B cell (primary cell): Measurements from ENCODE around the gene TNIK. TPM values are rescaled to one million over a fixed set of nuclear protein-coding genes. Genes with fewer than 3 reads are reported as not detected.

Source experiments
- ATAC-seq: fragments of 200-7000 bp; cut with Tn5 transposase; one replicate; pipeline ENCODE4 v1.10.0; 2021; ENCODE audit warnings: low read depth, mild to moderate bottlenecking, moderate number of reproducible peaks, moderate library complexity
- CTCF ChIA-PET: fragments of 350-600 bp; sonication (Branson Sonifier 250); formaldehyde crosslinking; loops from one replicate; lab custom pipeline; 2021; ENCODE audit warnings: antibody characterized with exemption, inconsistent platforms; lab: Charles Lee
- POLR2A ChIA-PET: fragments of 350-600 bp; sonication (Branson Sonifier 250); formaldehyde crosslinking; loops from one replicate; lab custom pipeline; 2021; ENCODE audit warnings: antibody characterized with exemption; lab: Charles Lee
- DNase-seq: peaks from one replicate; pipeline ENCODE4 v3.0.0; 2013
- H2AFZ ChIP-seq: 2 replicates; pipeline ENCODE4 v1.6.1; 2012; ENCODE audit warnings: mild to moderate bottlenecking, low read depth, low read length; ENCODE audit not compliant: insufficient read depth, poor library complexity, severe bottlenecking
- H3K27ac ChIP-seq, 2 donors: 1 replicate in 1 of 2; 2 replicates in 1 of 2; pipeline ENCODE4 v1.5.1; 2012 to 2013; ENCODE audit warnings: low read length in 2 of 2, mild to moderate bottlenecking in 2 of 2, moderate library complexity in 1 of 2
- H3K27me3 ChIP-seq, 4 experiments: fragments of 200-600 bp in 1 of 4; sonication (generic) in 1 of 4; replicated peaks in 1 of 4; 1 replicate in 2 of 4; 2 replicates in 2 of 4; pipeline versions ENCODE4 v1.6.1 to v1.7.0; 2013 to 2016; ENCODE audit warnings: low read length in 3 of 4, mild to moderate bottlenecking in 2 of 4, mixed read lengths in 1 of 4, moderate library complexity in 1 of 4; ENCODE audit not compliant: insufficient read depth in 4 of 4, control insufficient read depth in 3 of 4; ENCODE audit errors: control extremely low read depth in 1 of 4
- H3K36me3 ChIP-seq, 2 experiments: replicated peaks in 1 of 2; 1 replicate in 1 of 2; 2 replicates in 1 of 2; pipeline versions ENCODE4 v1.6.1 to v1.7.1; 2013; ENCODE audit warnings: low read length in 1 of 2; ENCODE audit not compliant: insufficient read depth in 2 of 2, control insufficient read depth in 1 of 2; ENCODE audit errors: control extremely low read depth in 1 of 2, extremely low read depth in 1 of 2
- H3K4me1 ChIP-seq, 2 donors: fragments of 200-600 bp in 1 of 2; sonication (generic) in 1 of 2; 1 replicate in 1 of 2; 2 replicates in 1 of 2; pipeline versions ENCODE4 v1.5.1 to v1.6.1; 2013 to 2017; ENCODE audit warnings: low read length in 2 of 2; ENCODE audit not compliant: control insufficient read depth in 2 of 2, insufficient read depth in 2 of 2
- H3K4me2 ChIP-seq: replicated peaks from 2 replicates; pipeline ENCODE3; 2012; ENCODE audit warnings: mild to moderate bottlenecking, low read depth, low read length; ENCODE audit not compliant: poor library complexity, severe bottlenecking
- H3K4me3 ChIP-seq, 5 experiments: fragments of 200-600 bp in 1 of 5; sonication (generic) in 1 of 5; 1 replicate in 3 of 5; 2 replicates in 2 of 5; pipeline versions ENCODE4 v1.5.1 to v1.7.0; 2011 to 2016; ENCODE audit warnings: low read length in 4 of 5, mild to moderate bottlenecking in 4 of 5, low read depth in 2 of 5, control low read depth in 1 of 5, moderate library complexity in 1 of 5; ENCODE audit not compliant: insufficient read depth in 1 of 5; ENCODE audit errors: control extremely low read depth in 1 of 5, extremely low read depth in 1 of 5
- H3K79me2 ChIP-seq: fragments of 200-600 bp; sonication (generic); one replicate; pipeline ENCODE4 v1.6.0; 2016; ENCODE audit warnings: low read length; ENCODE audit not compliant: control insufficient read depth, insufficient read depth
- H3K9ac ChIP-seq: fragments of 200-600 bp; sonication (generic); 2 replicates; pipeline ENCODE4 v1.6.1; 2017; ENCODE audit warnings: mild to moderate bottlenecking, low read length, moderate library complexity
- H3K9me3 ChIP-seq, 3 donors: one replicate each; pipeline versions ENCODE4 v1.6.1 to v1.7.1; 2013; ENCODE audit warnings: low read length in 2 of 3; ENCODE audit not compliant: control insufficient read depth in 2 of 3, insufficient read depth in 1 of 3; ENCODE audit errors: control extremely low read depth in 1 of 3
- H4K20me1 ChIP-seq: 2 replicates; pipeline ENCODE4 v1.6.0; 2012; ENCODE audit warnings: mild to moderate bottlenecking, low read length; ENCODE audit not compliant: insufficient read depth, control insufficient read depth, poor library complexity, severe bottlenecking
- H3K27ac Mint-ChIP-seq: one replicate; pipeline ENCODE4 v1.8.0; 2021; ENCODE audit warnings: mixed read lengths
- H3K27me3 Mint-ChIP-seq: one replicate; pipeline ENCODE4 v1.8.0; 2021; ENCODE audit warnings: mixed read lengths
- H3K4me1 Mint-ChIP-seq: one replicate; pipeline ENCODE4 v1.8.0; 2021; ENCODE audit warnings: mixed read lengths
- H3K4me3 Mint-ChIP-seq: one replicate; pipeline ENCODE4 v1.8.0; 2021; ENCODE audit warnings: mixed read lengths
- H3K9me3 Mint-ChIP-seq: one replicate; pipeline ENCODE4 v1.8.0; 2022; ENCODE audit warnings: mixed read lengths; ENCODE audit not compliant: insufficient read depth
- CTCF ChIP-seq: fragments of 200-600 bp; IDR thresholded peaks from one replicate; pipeline ENCODE4 v1.8.0; 2022; ENCODE audit warnings: antibody characterized with exemption, mild to moderate bottlenecking
- EZH2 ChIP-seq: IDR thresholded peaks from 2 replicates; pipeline ENCODE4 v1.6.1; 2012; ENCODE audit warnings: borderline replicate concordance, low read depth, mild to moderate bottlenecking, moderate library complexity, low read length; ENCODE audit not compliant: insufficient read depth, poor library complexity, severe bottlenecking
- WGBS: methylation state at CpG from one replicate; pipeline ENCODE4 v1.1.5; 2013; ENCODE audit warnings: missing lambda C conversion rate; ENCODE audit not compliant: insufficient coverage; 5-methylcytosine and 5-hydroxymethylcytosine counted together
- intact Hi-C: fragments of 100-400 bp; cut with micrococcal nuclease; formaldehyde crosslinking; loops from one replicate; pipeline ENCODE4 v1.10.0; 2022
- polyA plus RNA-seq: library from polyadenylated mRNA; depleted of rRNA; stranded (reverse); fragments of >200 nt; gene quantifications from 2 replicates; pipeline ENCODE4 v1.2.3, GENCODE V29; 2012
- total RNA-seq, 2 donors: library from RNA; stranded (reverse); fragments of 120-200 nt in 1 of 2; gene quantifications; 1 replicate in 1 of 2; 2 replicates in 1 of 2; pipeline versions ENCODE4 v1.2.3 to v1.2.4, GENCODE V29; 2013 to 2022

The TNIK gene
- total and polyA plus RNA-seq, 2 donors (not counting 1 experiment from before 2014, with no cell fraction given) = 0.66 to 7.7 TPM

GRCh38 chr3:171156401-171157010, 303.7 kb downstream of the TNIK start:
- no peaks in the 10 kb centered on the region for H3K27me3 Mint-ChIP-seq
- ATAC-seq (no peak), DNase-seq (no peak)
- H2AFZ ChIP-seq = no peak overlapping the region
- no peaks in the 10 kb centered on the region for H3K9me3 ChIP-seq
- CTCF ChIA-PET = no interaction called here
- no peak overlapping the region for H3K27ac Mint-ChIP-seq
- intact Hi-C loops = no loop called here
- POLR2A ChIA-PET = no interaction called here
- H3K36me3 ChIP-seq = no peaks in the 10 kb centered on the region
- no peak overlapping the region for H3K4me2 ChIP-seq
- H3K27ac ChIP-seq = no peak overlapping the region
- no peak overlapping the region for H3K4me3 ChIP-seq
- no peaks in the 10 kb centered on the region for H3K79me2 ChIP-seq
- no peaks in the 10 kb centered on the region for H3K9me3 Mint-ChIP-seq
- H3K4me3 Mint-ChIP-seq = no peak overlapping the region
- H3K27me3 ChIP-seq = no peaks in the 10 kb centered on the region
- no peaks in the 10 kb centered on the region for H3K4me1 ChIP-seq
- WGBS = 96% methylated on average over 4 of the region's 6 CpGs
- H4K20me1 ChIP-seq = no peaks in the 10 kb centered on the region
- H3K9ac ChIP-seq = no peak overlapping the region
- H3K4me1 Mint-ChIP-seq = no peaks in the 10 kb centered on the region
- no peak for TF ChIP-seq EZH2
- TF ChIP-seq CTCF = no peak

GRCh38 chr3:171155122-171155700, 305.0 kb downstream of the TNIK start:
- Histone ChIP-seq H3K4me2 (no peak overlapping the region), H4K20me1 (no peaks in the 10 kb centered on the region), H3K4me1 (no peaks in the 10 kb centered on the region), H3K36me3 (no peaks in the 10 kb centered on the region), H3K9me3 (no peaks in the 10 kb centered on the region), H3K79me2 (no peaks in the 10 kb centered on the region), H2AFZ (no peak overlapping the region), H3K9ac (no peak overlapping the region), H3K4me3 (no peak overlapping the region), H3K27ac (no peak overlapping the region), H3K27me3 (no peaks in the 10 kb centered on the region)
- intact Hi-C loops = no loop called here
- DNase-seq = no peak
- CTCF ChIA-PET = no interaction called here
- no peak overlapping the region for H3K27ac Mint-ChIP-seq
- no peaks in the 10 kb centered on the region for H3K4me1 Mint-ChIP-seq
- TF ChIP-seq CTCF (no peak), EZH2 (no peak)
- POLR2A ChIA-PET = no interaction called here
- WGBS = 96% methylated on average over 3 of the region's 4 CpGs
- no peak for ATAC-seq
- no peak overlapping the region for H3K4me3 Mint-ChIP-seq
- H3K9me3 Mint-ChIP-seq = no peaks in the 10 kb centered on the region
- H3K27me3 Mint-ChIP-seq = no peaks in the 10 kb centered on the region
